Stimulated activated CD4-positive, alpha-beta T cell treated with anti-CD3 and anti-CD28 coated beads, Interleukin-4, amount 100 ng/mL, for 4 hours (primary cell): ENCODE data around the gene C12orf76.
"Not testable (repeated sequence)": the region's sequence is repeated elsewhere in the genome, so short reads cannot be mapped to it uniquely, and the experiment has no call there.

Experiments
- DNase-seq, 2 experiments: peaks; one replicate each; pipeline ENCODE4 v3.0.0-alpha.2; 2020

Gene C12orf76

GRCh38 chr12:110048242-110049027 lies at the start of gene C12orf76:
C12orf76 (minus strand) TSS chr12:110048522; CDS start chr12:110048495, 27 bp downstream.
- DNase-seq: peak; percentile 83 to 91

- DNase-seq: no peak
Observed at GRCh38 chr12:110093631-110094311, 45.4 kb upstream of the C12orf76 start.

GRCh38 chr12:110091136-110091711 lies 42.9 kb upstream of the C12orf76 start:
- DNase-seq: no peak

- DNase-seq: no peak
Observed at GRCh38 chr12:110090266-110091135, 42.2 kb upstream of the C12orf76 start.

GRCh38 chr12:110088936-110089335 lies 40.6 kb upstream of the C12orf76 start:
- DNase-seq: no peak

- not testable (repeated sequence) for DNase-seq
Observed at GRCh38 chr12:110088216-110088615, 39.9 kb upstream of the C12orf76 start.

- no peak for DNase-seq
Observed at GRCh38 chr12:110084314-110085015, 36.1 kb upstream of the C12orf76 start.

- no peak for DNase-seq
Observed at GRCh38 chr12:110080410-110080809, 32.1 kb upstream of the C12orf76 start.

- DNase-seq: peak; percentile 52 to 77
Observed at GRCh38 chr12:110079477-110080400, 31.4 kb upstream of the C12orf76 start.

- no peak for DNase-seq
Observed at GRCh38 chr12:110077800-110078199, 29.5 kb upstream of the C12orf76 start.

GRCh38 chr12:110075880-110076279 lies 27.6 kb upstream of the C12orf76 start:
- DNase-seq: no peak

- DNase-seq: no peak
Observed at GRCh38 chr12:110074089-110074488, 25.8 kb upstream of the C12orf76 start.

GRCh38 chr12:110073049-110073831 lies 24.9 kb upstream of the C12orf76 start:
- peak; percentile 5 to 8 for DNase-seq

- DNase-seq: not testable (repeated sequence)
Observed at GRCh38 chr12:110072636-110073035, 24.3 kb upstream of the C12orf76 start.

GRCh38 chr12:110071967-110072366 lies 23.6 kb upstream of the C12orf76 start:
- no peak for DNase-seq

- DNase-seq: no peak
Observed at GRCh38 chr12:110071504-110071903, 23.2 kb upstream of the C12orf76 start.

GRCh38 chr12:110068654-110069053 lies 20.3 kb upstream of the C12orf76 start:
- no peak for DNase-seq

- not testable (repeated sequence) for DNase-seq
Observed at GRCh38 chr12:110068115-110068514, 19.8 kb upstream of the C12orf76 start.

- DNase-seq: no peak
Observed at GRCh38 chr12:110067531-110067930, 19.2 kb upstream of the C12orf76 start.

- no peak for DNase-seq
Observed at GRCh38 chr12:110065540-110065939, 17.2 kb upstream of the C12orf76 start.
